Measurements from ENCODE around the gene PRKCA.
"Not testable (repeated sequence)": the region's sequence is repeated elsewhere in the genome, so short reads cannot be mapped to it uniquely, and the experiment has no call there.

- not testable (repeated sequence) for TF ChIP-seq CTCF (conservative IDR thresholded peaks at IDR 0.05; ENCODE audit: low read depth in 2 of 2); POLR2AphosphoS5 (IDR thresholded peaks at IDR 0.05; ENCODE audit: low read depth); CREB1 (CRISPR knock-in tag; IDR thresholded peaks at IDR 0.05; ENCODE audit: low read depth)
These were observed 187.2 kb downstream of the PRKCA start for GRCh38 chr17:66489576-66489975.
